A549 (cell line): ENCODE data around the gene ARL11.
"Not testable (repeated sequence)": the region's sequence is repeated elsewhere in the genome, so short reads cannot be mapped to it uniquely, and the experiment has no call there.

Experiments
- BHLHE40 ChIP-seq: IDR thresholded peaks from 2 replicates; pipeline ENCODE4 v1.6.1; 2012; ENCODE audit warnings: low read depth, low read length, inconsistent platforms
- CTCF ChIP-seq: fragments of >200 bp; sonication (Bioruptor Twin); formaldehyde crosslinking; IDR thresholded peaks from 3 replicates; pipeline ENCODE4 v1.5.1; 2016
- EHMT2 ChIP-seq: fragments of 200-600 bp; sonication (generic); IDR thresholded peaks from 2 replicates; pipeline ENCODE4 v1.6.1; 2016; ENCODE audit warnings: antibody characterized with exemption, low read depth, mild to moderate bottlenecking, moderate library complexity
- EP300 ChIP-seq, 2 experiments: fragments of >200 bp; sonication (Bioruptor Twin); formaldehyde crosslinking; IDR thresholded peaks; 2 replicates in 1 of 2; 3 replicates in 1 of 2; pipeline ENCODE4 v1.6.1; 2016 to 2017
- HDAC2 ChIP-seq: fragments of 200-600 bp; sonication (generic); IDR thresholded peaks from 2 replicates; pipeline ENCODE4 v1.6.1; 2016
- JUNB ChIP-seq: fragments of >200 bp; sonication (Bioruptor Twin); formaldehyde crosslinking; IDR thresholded peaks from 2 replicates; pipeline ENCODE4 v1.6.1; 2016
- MAFK ChIP-seq: fragments of 450-650 bp; IDR thresholded peaks from 2 replicates; pipeline ENCODE4 v1.6.1; 2014; ENCODE audit not compliant: partially characterized antibody
- PHF8 ChIP-seq: fragments of 200-600 bp; sonication (generic); IDR thresholded peaks from 2 replicates; pipeline ENCODE4 v1.6.1; 2016; ENCODE audit warnings: low read depth, mild to moderate bottlenecking, antibody characterized with exemption, moderate library complexity, borderline replicate concordance
- POLR2A ChIP-seq: IDR thresholded peaks from 2 replicates; pipeline ENCODE4 v1.6.1; 2012; ENCODE audit warnings: mild to moderate bottlenecking, low read length
- RCOR1 ChIP-seq: fragments of 150-350 bp; IDR thresholded peaks from 2 replicates; pipeline ENCODE4 v1.6.1; 2014; ENCODE audit warnings: antibody characterized with exemption, low read length, low read depth
- RNF2 ChIP-seq: fragments of 200-600 bp; sonication (generic); IDR thresholded peaks from 2 replicates; pipeline ENCODE4 v1.6.1; 2016; ENCODE audit warnings: low read depth, mild to moderate bottlenecking, antibody characterized with exemption, moderate library complexity, borderline replicate concordance
- SMC3 ChIP-seq: fragments of >200 bp; sonication (Bioruptor Twin); formaldehyde crosslinking; IDR thresholded peaks from 3 replicates; pipeline ENCODE4 v1.6.1; 2018; ENCODE audit warnings: inconsistent platforms
- ZFP36 ChIP-seq: fragments of 450-650 bp; IDR thresholded peaks from 2 replicates; pipeline ENCODE4 v1.6.1; 2014; ENCODE audit warnings: borderline replicate concordance; ENCODE audit not compliant: partially characterized antibody
- ZSCAN20 ChIP-seq: fragments of 250-450 bp; sonication (Bioruptor Pico); IDR thresholded peaks from 2 replicates; pipeline ENCODE4 v1.8.0; 2022; ENCODE audit warnings: mild to moderate bottlenecking, moderate library complexity

GRCh38 chr13:49602615-49603014, 25.7 kb upstream of the ARL11 start:
- not testable (repeated sequence) for TF ChIP-seq CTCF; RCOR1; ZFP36; EHMT2; EP300 (IDR thresholded peaks at IDR 0.05); HDAC2; SMC3; RNF2; JUNB; ZSCAN20 (CRISPR knock-in tag); PHF8; POLR2A; BHLHE40; MAFK
